NT2/D1 (cell line): ENCODE results near the gene GPC6.

ENCODE experiments used
- SUZ12 ChIP-seq: IDR thresholded peaks from 2 replicates; pipeline ENCODE4 v1.6.1; 2011; ENCODE audit not compliant: insufficient read length, insufficient read depth; ENCODE audit errors: extremely low read depth
- ZNF274 ChIP-seq: IDR thresholded peaks from 2 replicates; pipeline ENCODE4 v1.6.1; 2011; ENCODE audit warnings: mild to moderate bottlenecking, low read depth, low read length

- no peak for TF ChIP-seq SUZ12
- no peak for TF ChIP-seq ZNF274
These were observed 542.5 kb downstream of the GPC6 start for GRCh38 chr13:93769101-93769500.
